Adrenal gland (tissue), 5 donors: Measurements from ENCODE around the gene ZNF500.

ENCODE experiments used
- POLR2A ChIP-seq, 2 donors: fragments of 450-650 bp; IDR thresholded peaks; one replicate each; pipeline ENCODE4 v1.6.1; 2017; ENCODE audit warnings: antibody characterized with exemption in 2 of 2, mild to moderate bottlenecking in 2 of 2, moderate library complexity in 1 of 2
- TF ChIP-seq, protein P1 (sequence below), 6 experiments: fragments of 450-650 bp in 4 of 6; fragments of 200-600 bp in 2 of 6; sonication (generic) in 1 of 6; IDR thresholded peaks; 1 replicate in 5 of 6; 2 replicates in 1 of 6; pipeline versions ENCODE4 v1.5.1 to v1.8.0; 2016 to 2021; ENCODE audit warnings: antibody characterized with exemption in 6 of 6, mild to moderate bottlenecking in 2 of 6, moderate library complexity in 1 of 6
- donor health status: DM: no; HTN: no; CAD: no.

DNA sequence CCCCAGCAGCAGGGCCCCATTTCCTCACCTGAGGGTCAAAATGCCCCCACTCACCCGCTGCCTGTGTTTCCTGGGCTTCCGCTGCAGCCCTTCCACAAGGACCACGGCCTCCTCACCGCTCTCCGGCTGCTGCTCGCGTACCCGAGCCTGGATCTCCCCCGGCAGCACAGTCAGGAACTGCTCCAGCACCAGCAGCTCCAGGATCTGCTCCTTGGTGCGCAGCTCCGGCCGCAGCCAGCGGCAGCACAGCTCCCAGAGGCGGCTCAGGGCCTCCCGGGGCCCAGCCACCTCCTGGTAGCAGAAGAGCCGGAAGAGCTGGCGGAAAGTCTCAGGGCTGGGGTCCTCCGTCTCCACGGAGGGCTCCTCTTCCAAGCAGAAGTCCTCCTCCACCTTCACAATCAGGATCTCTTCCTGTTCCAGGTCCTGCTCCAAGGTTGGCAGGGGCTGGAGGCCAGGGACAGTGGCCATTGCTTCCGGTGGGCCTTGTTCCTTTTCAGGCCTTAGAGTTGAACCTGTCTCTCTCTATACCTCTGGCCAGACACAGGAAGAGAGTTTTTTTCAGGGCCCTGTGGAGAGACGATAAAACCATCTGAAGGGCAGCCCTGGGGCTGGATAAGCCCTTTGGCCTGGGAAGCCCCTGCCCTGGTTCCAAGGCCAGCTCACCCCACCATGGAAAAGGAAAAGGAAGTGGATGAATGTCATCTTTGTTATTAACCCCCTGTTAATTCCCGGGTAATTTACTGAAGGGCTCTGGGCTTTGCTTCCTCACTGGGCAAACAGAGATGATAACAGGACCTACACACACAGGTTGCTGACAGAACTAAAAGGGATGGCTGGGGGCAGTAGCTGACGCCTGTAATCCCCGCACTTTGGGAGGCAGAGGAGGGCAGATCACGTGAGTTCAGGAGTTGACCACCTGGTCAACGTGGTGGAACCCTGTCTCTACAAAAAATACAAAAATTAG lies 1.2 kb downstream of the ZNF500 start:
- TF ChIP-seq, protein P1, sequence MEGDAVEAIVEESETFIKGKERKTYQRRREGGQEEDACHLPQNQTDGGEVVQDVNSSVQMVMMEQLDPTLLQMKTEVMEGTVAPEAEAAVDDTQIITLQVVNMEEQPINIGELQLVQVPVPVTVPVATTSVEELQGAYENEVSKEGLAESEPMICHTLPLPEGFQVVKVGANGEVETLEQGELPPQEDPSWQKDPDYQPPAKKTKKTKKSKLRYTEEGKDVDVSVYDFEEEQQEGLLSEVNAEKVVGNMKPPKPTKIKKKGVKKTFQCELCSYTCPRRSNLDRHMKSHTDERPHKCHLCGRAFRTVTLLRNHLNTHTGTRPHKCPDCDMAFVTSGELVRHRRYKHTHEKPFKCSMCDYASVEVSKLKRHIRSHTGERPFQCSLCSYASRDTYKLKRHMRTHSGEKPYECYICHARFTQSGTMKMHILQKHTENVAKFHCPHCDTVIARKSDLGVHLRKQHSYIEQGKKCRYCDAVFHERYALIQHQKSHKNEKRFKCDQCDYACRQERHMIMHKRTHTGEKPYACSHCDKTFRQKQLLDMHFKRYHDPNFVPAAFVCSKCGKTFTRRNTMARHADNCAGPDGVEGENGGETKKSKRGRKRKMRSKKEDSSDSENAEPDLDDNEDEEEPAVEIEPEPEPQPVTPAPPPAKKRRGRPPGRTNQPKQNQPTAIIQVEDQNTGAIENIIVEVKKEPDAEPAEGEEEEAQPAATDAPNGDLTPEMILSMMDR (IDR thresholded peaks at IDR 0.05), result no peak
- no peak for TF ChIP-seq POLR2A (IDR thresholded peaks at IDR 0.05)
